K562 (cell line): Measurements from ENCODE around the gene VWF. TPM values are rescaled to one million over a fixed set of nuclear protein-coding genes. Genes with fewer than 3 reads are reported as not detected.
A peak's percentile ranks its signal among the peaks of the same experiment; 100 is the strongest.

Experiments
- PURB ChIP-seq: sonication (generic); formaldehyde crosslinking; IDR thresholded peaks from 2 replicates; pipeline ENCODE4 v1.9.0; 2021; ENCODE audit warnings: low read depth, mild to moderate bottlenecking, missing genetic modification reagents
- polyA plus RNA-seq, 8 experiments: library from polyadenylated mRNA; depleted of rRNA in 4 of 8; stranded (reverse) in 5 of 8; unstranded in 3 of 8; fragments of >200 nt; fragmentation: Nextera tagmentation in 2 of 8; fragmentation: Illumina TruSeq in 1 of 8; extraction: Ambion mirVana in 2 of 8; extraction: Trizol in 1 of 8; gene quantifications; 2 replicates each; pipeline versions ENCODE4 v1.2.1 to v1.2.3, GENCODE V29; 2011 to 2014; ENCODE audit warnings: inconsistent platforms in 1 of 8, missing spikeins in 1 of 8
- total RNA-seq, 7 experiments: library from RNA; depleted of rRNA in 6 of 7; stranded (reverse); fragments of >200 nt in 6 of 7; fragmentation: Illumina TruSeq in 2 of 7; extraction: Trizol in 2 of 7; gene quantifications; 2 replicates each; pipeline versions ENCODE4 v1.2.1 to v1.2.3, GENCODE V29; 2011 to 2021; ENCODE audit warnings: low replicate concordance in 1 of 7
- TF ChIP-seq, protein P1 (sequence below), 2 experiments: fragments of 450-650 bp; formaldehyde crosslinking in 1 of 2; IDR thresholded peaks; 2 replicates each; pipeline versions ENCODE4 v1.4.0 to v1.6.1; 2014 to 2020; ENCODE audit warnings: mild to moderate bottlenecking in 2 of 2, borderline replicate concordance in 1 of 2, low read depth in 1 of 2

The VWF gene
- total and polyA plus RNA-seq, 9 of the 15 experiments (the other 6 are each of a cell fraction or from before 2014, with no cell fraction given) = 0.53 TPM; not detected in 8

GRCh38 chr12:5988659-5989116 is 135.8 kb downstream of the VWF start (continued):
- TF ChIP-seq PURB = no peak
- TF ChIP-seq, protein P1, sequence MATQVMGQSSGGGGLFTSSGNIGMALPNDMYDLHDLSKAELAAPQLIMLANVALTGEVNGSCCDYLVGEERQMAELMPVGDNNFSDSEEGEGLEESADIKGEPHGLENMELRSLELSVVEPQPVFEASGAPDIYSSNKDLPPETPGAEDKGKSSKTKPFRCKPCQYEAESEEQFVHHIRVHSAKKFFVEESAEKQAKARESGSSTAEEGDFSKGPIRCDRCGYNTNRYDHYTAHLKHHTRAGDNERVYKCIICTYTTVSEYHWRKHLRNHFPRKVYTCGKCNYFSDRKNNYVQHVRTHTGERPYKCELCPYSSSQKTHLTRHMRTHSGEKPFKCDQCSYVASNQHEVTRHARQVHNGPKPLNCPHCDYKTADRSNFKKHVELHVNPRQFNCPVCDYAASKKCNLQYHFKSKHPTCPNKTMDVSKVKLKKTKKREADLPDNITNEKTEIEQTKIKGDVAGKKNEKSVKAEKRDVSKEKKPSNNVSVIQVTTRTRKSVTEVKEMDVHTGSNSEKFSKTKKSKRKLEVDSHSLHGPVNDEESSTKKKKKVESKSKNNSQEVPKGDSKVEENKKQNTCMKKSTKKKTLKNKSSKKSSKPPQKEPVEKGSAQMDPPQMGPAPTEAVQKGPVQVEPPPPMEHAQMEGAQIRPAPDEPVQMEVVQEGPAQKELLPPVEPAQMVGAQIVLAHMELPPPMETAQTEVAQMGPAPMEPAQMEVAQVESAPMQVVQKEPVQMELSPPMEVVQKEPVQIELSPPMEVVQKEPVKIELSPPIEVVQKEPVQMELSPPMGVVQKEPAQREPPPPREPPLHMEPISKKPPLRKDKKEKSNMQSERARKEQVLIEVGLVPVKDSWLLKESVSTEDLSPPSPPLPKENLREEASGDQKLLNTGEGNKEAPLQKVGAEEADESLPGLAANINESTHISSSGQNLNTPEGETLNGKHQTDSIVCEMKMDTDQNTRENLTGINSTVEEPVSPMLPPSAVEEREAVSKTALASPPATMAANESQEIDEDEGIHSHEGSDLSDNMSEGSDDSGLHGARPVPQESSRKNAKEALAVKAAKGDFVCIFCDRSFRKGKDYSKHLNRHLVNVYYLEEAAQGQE (IDR thresholded peaks at IDR 0.05; ENCODE audit: borderline replicate concordance) = peak; percentile 69
- TF ChIP-seq, protein P1 (CRISPR knock-in tag; IDR thresholded peaks at IDR 0.05; ENCODE audit: low read depth) = no peak
